Measurements from ENCODE around the gene STX8. TPM values are rescaled to one million over a fixed set of nuclear protein-coding genes. Genes with fewer than 3 reads are reported as not detected.

STX8 gene
- total and polyA plus RNA-seq, 8 donors, result 21.6 to 559 (median 75.0) TPM

DNA sequence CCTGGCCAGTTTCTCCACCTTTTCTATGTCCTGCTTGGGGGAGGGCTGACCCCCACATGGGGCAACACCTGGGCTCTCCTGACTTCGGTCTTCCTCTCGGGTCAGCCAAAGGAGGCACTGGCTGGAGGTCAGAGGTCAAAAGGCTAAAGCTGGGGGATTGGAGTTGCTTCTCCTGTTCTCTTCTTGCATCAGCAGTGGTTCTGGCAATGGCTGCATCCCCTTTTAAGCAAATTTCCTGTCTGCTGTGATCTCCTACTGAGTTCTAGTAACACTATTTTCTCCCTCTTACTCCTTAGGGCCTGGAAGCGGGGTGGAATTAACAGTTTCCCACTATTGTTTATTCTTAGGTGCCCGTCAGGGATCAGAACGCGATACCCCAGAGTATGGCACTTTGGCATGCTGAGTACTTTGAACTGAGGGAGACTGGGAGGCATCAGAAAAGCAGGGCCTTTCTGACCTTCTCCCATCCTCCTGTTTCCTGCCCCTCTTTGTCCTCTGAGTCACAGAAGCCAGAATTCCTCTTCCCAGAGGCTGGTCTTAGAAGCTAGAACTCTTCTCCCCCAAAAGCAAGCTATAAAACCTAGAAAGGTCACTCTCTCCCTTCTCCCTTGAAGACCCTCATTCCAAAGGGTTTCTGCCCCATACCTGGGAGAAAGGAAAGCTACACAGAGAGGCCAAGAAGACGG, 268.2 kb downstream of the STX8 start:
- DNase-seq, result no peak
- no peak overlapping the region for H3K4me3 ChIP-seq
- intact Hi-C loops (cut with DNase I; ENCODE audit: low total_unique reads), result no loop called here
- no peak overlapping the region for H3K27ac ChIP-seq
- H3K4me1 ChIP-seq, result peaks cover 0 to 14% (median 0%) of the 10 kb centered on the region in 4 donors
- H3K36me3 ChIP-seq, result no peaks in the 10 kb centered on the region
- WGBS, 5 donors, result 81 to 94% (median 88%) methylated on average over 7 of the region's 7 CpGs
- TF ChIP-seq POLR2AphosphoS5 (IDR thresholded peaks at IDR 0.05) (no peak), EP300 (IDR thresholded peaks at IDR 0.05) (no peak), POLR2A (IDR thresholded peaks at IDR 0.05) (no peak)
- TF ChIP-seq, protein P1, sequence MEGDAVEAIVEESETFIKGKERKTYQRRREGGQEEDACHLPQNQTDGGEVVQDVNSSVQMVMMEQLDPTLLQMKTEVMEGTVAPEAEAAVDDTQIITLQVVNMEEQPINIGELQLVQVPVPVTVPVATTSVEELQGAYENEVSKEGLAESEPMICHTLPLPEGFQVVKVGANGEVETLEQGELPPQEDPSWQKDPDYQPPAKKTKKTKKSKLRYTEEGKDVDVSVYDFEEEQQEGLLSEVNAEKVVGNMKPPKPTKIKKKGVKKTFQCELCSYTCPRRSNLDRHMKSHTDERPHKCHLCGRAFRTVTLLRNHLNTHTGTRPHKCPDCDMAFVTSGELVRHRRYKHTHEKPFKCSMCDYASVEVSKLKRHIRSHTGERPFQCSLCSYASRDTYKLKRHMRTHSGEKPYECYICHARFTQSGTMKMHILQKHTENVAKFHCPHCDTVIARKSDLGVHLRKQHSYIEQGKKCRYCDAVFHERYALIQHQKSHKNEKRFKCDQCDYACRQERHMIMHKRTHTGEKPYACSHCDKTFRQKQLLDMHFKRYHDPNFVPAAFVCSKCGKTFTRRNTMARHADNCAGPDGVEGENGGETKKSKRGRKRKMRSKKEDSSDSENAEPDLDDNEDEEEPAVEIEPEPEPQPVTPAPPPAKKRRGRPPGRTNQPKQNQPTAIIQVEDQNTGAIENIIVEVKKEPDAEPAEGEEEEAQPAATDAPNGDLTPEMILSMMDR (IDR thresholded peaks at IDR 0.05), result no peak
- H3K9me3 ChIP-seq, result no peaks in the 10 kb centered on the region
- no peaks in the 10 kb centered on the region for H3K27me3 ChIP-seq

DNA sequence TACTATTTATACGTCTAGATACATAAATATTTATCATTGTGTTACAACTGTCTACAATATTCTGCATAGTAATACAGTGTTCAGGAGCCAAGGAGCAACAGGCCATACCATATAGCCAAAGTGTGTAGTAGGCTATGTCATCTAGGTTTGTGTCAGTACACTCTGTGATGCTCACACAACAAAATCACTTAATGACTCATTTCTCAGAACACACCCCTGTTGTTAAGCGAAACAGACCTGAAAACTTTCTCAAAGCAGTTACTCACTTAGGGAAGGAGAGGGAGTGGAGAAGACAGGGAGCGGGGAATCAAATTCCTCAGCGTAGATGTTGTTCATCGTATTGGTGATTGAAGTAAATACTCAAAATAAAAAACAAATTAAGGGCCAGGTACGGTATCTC, 269.5 kb downstream of the STX8 start:
- no peak overlapping the region for H3K4me3 ChIP-seq
- 74 to 94% (median 83%) methylated on average over 6 of the region's 6 CpGs for WGBS, 5 donors
- no peaks in the 10 kb centered on the region for H3K27me3 ChIP-seq
- intact Hi-C loops (cut with DNase I; ENCODE audit: low total_unique reads), result no loop called here
- no peak for DNase-seq
- H3K36me3 ChIP-seq, result no peaks in the 10 kb centered on the region
- no peak for TF ChIP-seq POLR2AphosphoS5 (IDR thresholded peaks at IDR 0.05)
- no peaks in the 10 kb centered on the region for H3K9me3 ChIP-seq
- H3K4me1 ChIP-seq, result peaks cover 0 to 14% (median 0%) of the 10 kb centered on the region in 4 donors
- H3K27ac ChIP-seq, result no peak overlapping the region

DNA sequence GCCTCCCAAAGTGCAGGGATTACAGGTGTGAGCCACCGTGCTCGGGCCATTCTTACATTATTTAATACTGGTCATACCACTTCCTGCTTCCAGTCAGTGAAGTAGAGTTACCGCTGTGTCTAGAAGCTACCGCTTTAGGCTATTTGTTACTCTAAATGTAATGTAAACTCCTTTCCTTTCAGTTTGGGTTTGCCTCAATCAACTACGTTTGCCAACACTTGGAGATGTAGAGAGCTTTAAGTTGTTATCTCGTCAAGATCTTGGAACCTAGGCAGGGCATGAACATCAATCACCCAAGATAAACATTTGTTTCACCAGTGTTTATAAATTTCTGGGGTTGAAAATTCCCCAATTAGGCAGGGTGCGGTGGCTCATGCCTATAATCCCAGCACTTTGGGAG, 275.9 kb downstream of the STX8 start:
- Histone ChIP-seq H3K4me3 (no peak overlapping the region), H3K27me3 (no peaks in the 10 kb centered on the region), H3K4me1 (peaks cover 0 to 9% (median 1%) of the 10 kb centered on the region in 4 donors), H3K36me3 (peaks cover 0 to 8% (median 0%) of the 10 kb centered on the region in 4 donors), H3K27ac (no peak overlapping the region), H3K9me3 (no peaks in the 10 kb centered on the region)
- 56 to 84% (median 78%) methylated on average over 7 of the region's 7 CpGs for WGBS, 5 donors
- intact Hi-C loops (cut with DNase I; ENCODE audit: low total_unique reads), result loop anchor here (10.0 kb wide), 1 partner anchor 305 kb away; no protein-coding TSS in a partner anchor
- peak in 1 of 3 donors; percentile 30 for TF ChIP-seq POLR2AphosphoS5 (IDR thresholded peaks at IDR 0.05)
- TF ChIP-seq EP300 (IDR thresholded peaks at IDR 0.05), result no peak
- no peak for DNase-seq

DNA sequence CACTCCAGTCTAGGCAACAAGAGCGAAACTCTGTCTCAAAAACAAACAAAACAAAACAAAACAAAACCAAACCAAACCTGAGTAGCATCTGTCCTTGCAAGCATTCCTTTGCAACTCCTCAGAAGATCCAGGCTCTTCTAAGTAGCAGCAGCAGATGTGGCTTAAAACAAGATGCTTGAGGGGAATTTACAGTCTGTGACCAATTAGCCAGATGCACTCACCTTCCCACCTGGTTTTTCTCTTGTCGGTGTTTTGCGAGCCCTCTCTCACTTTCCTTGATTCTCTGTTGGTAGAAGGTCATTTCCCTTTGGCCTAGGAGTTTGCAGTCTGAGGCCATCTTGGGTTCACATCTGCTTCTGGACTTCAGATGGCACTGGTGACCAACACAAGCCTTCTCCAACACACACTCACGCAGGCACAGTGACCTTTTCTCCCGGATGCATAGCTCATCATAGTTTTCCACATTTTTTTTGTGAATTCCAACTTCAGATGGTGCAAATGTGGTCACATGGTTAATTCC, 276.8 kb downstream of the STX8 start:
- no peak overlapping the region for H3K27ac ChIP-seq
- no peaks in the 10 kb centered on the region for H3K9me3 ChIP-seq
- peaks cover 0 to 8% (median 0%) of the 10 kb centered on the region in 4 donors for H3K36me3 ChIP-seq
- no peak for TF ChIP-seq EP300 (IDR thresholded peaks at IDR 0.05)
- TF ChIP-seq, protein P1 (IDR thresholded peaks at IDR 0.05), result no peak
- TF ChIP-seq POLR2AphosphoS5 (IDR thresholded peaks at IDR 0.05), result no peak
- no peak for TF ChIP-seq POLR2A (IDR thresholded peaks at IDR 0.05)
- no peaks in the 10 kb centered on the region for H3K27me3 ChIP-seq
- WGBS, 5 donors, result 67 to 92% (median 90%) methylated on average over 5 of the region's 5 CpGs
- H3K4me1 ChIP-seq, result peaks cover 0 to 13% (median 3%) of the 10 kb centered on the region in 4 donors
- no peak overlapping the region for H3K4me3 ChIP-seq
- intact Hi-C loops (cut with DNase I; ENCODE audit: low total_unique reads), result loop anchor here (10.0 kb wide), 1 partner anchor 304 kb away; no protein-coding TSS in a partner anchor
- no peak for DNase-seq

DNA sequence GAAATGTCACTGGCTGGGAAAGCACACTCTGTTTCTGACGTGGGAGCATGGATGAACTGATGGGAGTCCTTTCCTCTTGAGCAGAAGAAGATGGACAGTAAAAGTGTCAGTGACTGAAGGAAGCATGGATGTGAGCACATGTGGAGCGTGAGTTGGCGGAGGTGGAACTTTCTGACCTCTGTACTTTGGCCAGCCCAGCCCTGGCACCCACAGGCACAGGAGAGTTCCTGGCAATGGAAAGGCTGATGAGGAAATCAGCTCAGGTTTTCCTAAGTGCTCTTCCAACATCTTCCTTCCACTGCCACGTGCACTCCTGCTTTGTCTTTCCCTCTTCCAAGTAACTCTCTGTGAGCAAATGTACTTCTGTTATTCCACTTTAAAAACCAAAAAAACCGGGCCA, 277.5 kb downstream of the STX8 start:
- Histone ChIP-seq H3K9me3 (no peaks in the 10 kb centered on the region), H3K27me3 (no peaks in the 10 kb centered on the region), H3K4me3 (no peak overlapping the region), H3K27ac (no peak overlapping the region), H3K4me1 (peaks cover 0 to 13% (median 4%) of the 10 kb centered on the region in 4 donors), H3K36me3 (peaks cover 0 to 8% (median 0%) of the 10 kb centered on the region in 4 donors)
- 69 to 78% (median 77%) methylated on average over 5 of the region's 5 CpGs for WGBS, 5 donors
- DNase-seq, result no peak
- no peak for TF ChIP-seq EP300 (IDR thresholded peaks at IDR 0.05)
- no peak for TF ChIP-seq POLR2A (IDR thresholded peaks at IDR 0.05)
- no peak for TF ChIP-seq POLR2AphosphoS5 (IDR thresholded peaks at IDR 0.05)
- TF ChIP-seq, protein P1 (IDR thresholded peaks at IDR 0.05), result no peak
- intact Hi-C loops (cut with DNase I; ENCODE audit: low total_unique reads), result loop anchor here (10.0 kb wide), 1 partner anchor 303 kb away; no protein-coding TSS in a partner anchor

Measured in stomach (tissue), 9 donors.